Endothelial cell of umbilical vein (primary cell): ENCODE data around the gene NUDT6. TPM values are rescaled to one million over a fixed set of nuclear protein-coding genes. Genes with fewer than 3 reads are reported as not detected.

ENCODE experiments used
- BruUV-seq: library from RNA; stranded (reverse); fragments of 400-500 nt; replicated peaks from 2 replicates; lab custom pipeline; 2021; lab: Mats Ljungman, UMichigan
- CTCF ChIA-PET: fragments of 300-600, 350-600 bp; sonication (Branson Sonifier 250); formaldehyde crosslinking; loops from one replicate; lab custom pipeline; 2021; ENCODE audit warnings: antibody characterized with exemption, inconsistent platforms; lab: Charles Lee
- POLR2A ChIA-PET: fragments of 300-600, 350-600 bp; sonication (Branson Sonifier 250); formaldehyde crosslinking; loops from one replicate; lab custom pipeline; 2021; ENCODE audit warnings: antibody characterized with exemption, inconsistent platforms; lab: Charles Lee
- DNase-seq: peaks from one replicate; pipeline ENCODE4 v3.0.0-alpha.2; 2011; ENCODE audit warnings: low read depth, low spot score
- FAIRE-seq: peaks from 2 replicates; lab custom pipeline; 2011; peaks lifted over from hg19 to GRCh38; lab: Jason Lieb, UNC
- H2AFZ ChIP-seq: 2 replicates; pipeline ENCODE4 v1.6.0; 2012; ENCODE audit warnings: low read depth, low read length, control low read depth, inconsistent platforms
- H3K27ac ChIP-seq: 2 replicates; pipeline ENCODE4 v1.5.1; 2011; ENCODE audit warnings: low read depth, mild to moderate bottlenecking, control low read depth, low read length, moderate library complexity; ENCODE audit not compliant: insufficient read depth
- H3K27me3 ChIP-seq, 2 experiments: 2 replicates each; pipeline versions ENCODE4 v1.6.0 to v1.6.1; 2011; ENCODE audit warnings: low read length in 2 of 2, mixed read lengths in 1 of 2; ENCODE audit not compliant: control insufficient read depth in 2 of 2, insufficient read depth in 2 of 2
- H3K36me3 ChIP-seq, 2 experiments: 2 replicates in 1 of 2; 3 replicates in 1 of 2; pipeline ENCODE4 v1.5.1; 2011; ENCODE audit warnings: low read length in 2 of 2, mild to moderate bottlenecking in 1 of 2, moderate library complexity in 1 of 2; ENCODE audit not compliant: control insufficient read depth in 2 of 2, insufficient read depth in 2 of 2; ENCODE audit errors: extremely low read depth in 1 of 2
- H3K4me1 ChIP-seq: 3 replicates; pipeline ENCODE4 v1.5.1; 2011; ENCODE audit warnings: mild to moderate bottlenecking, low read length; ENCODE audit not compliant: control insufficient read depth, insufficient read depth; ENCODE audit errors: extremely low read depth
- H3K4me2 ChIP-seq: 2 replicates; pipeline ENCODE4 v1.6.1; 2011; ENCODE audit warnings: low read length, control low read depth, mixed read lengths; ENCODE audit not compliant: insufficient read depth
- H3K4me3 ChIP-seq, 3 experiments: fragments of 200-600 bp in 1 of 3; sonication (generic), shearing (Covaris generic) in 1 of 3; replicated peaks in 1 of 3; 2 replicates each; pipeline ENCODE4 v1.5.1; 2011 to 2016; ENCODE audit warnings: control low read depth in 3 of 3, low read length in 3 of 3, mild to moderate bottlenecking in 2 of 3, inconsistent platforms in 1 of 3, low read depth in 1 of 3, moderate library complexity in 1 of 3; ENCODE audit not compliant: insufficient read depth in 1 of 3
- H3K79me2 ChIP-seq: 2 replicates; pipeline ENCODE4 v1.6.0; 2012; ENCODE audit warnings: low read length, inconsistent platforms; ENCODE audit not compliant: control insufficient read depth, insufficient read depth
- H3K9ac ChIP-seq: replicated peaks from 2 replicates; pipeline ENCODE3; 2011; ENCODE audit warnings: low read length, control low read depth; ENCODE audit not compliant: insufficient read depth; ENCODE audit errors: extremely low read depth
- H3K9me1 ChIP-seq: replicated peaks from 3 replicates; pipeline ENCODE4 v1.6.0; 2011; ENCODE audit warnings: mild to moderate bottlenecking, low read length; ENCODE audit not compliant: control insufficient read depth, insufficient read depth; ENCODE audit errors: extremely low read depth
- H3K9me3 ChIP-seq: replicated peaks from 2 replicates; pipeline ENCODE4 v1.5.1; 2012; ENCODE audit warnings: low read length, inconsistent platforms; ENCODE audit not compliant: control insufficient read depth, insufficient read depth
- H4K20me1 ChIP-seq: replicated peaks from 2 replicates; pipeline ENCODE3; 2011; ENCODE audit warnings: mild to moderate bottlenecking, low read length; ENCODE audit not compliant: control insufficient read depth, insufficient read depth; ENCODE audit errors: extremely low read depth
- CTCF ChIP-seq, 2 donors: IDR thresholded peaks; 1 replicate in 1 of 2; 2 replicates in 1 of 2; pipeline ENCODE4 v1.5.1; 2011; ENCODE audit warnings: low read length in 2 of 2, mild to moderate bottlenecking in 2 of 2, moderate library complexity in 2 of 2, control low read depth in 1 of 2, inconsistent platforms in 1 of 2, low read depth in 1 of 2; ENCODE audit not compliant: insufficient read depth in 1 of 2; ENCODE audit errors: extremely low read depth in 1 of 2
- EZH2 ChIP-seq: IDR thresholded peaks from 2 replicates; pipeline ENCODE4 v1.6.1; 2012; ENCODE audit warnings: borderline replicate concordance, low read depth, mild to moderate bottlenecking, moderate library complexity, low read length, inconsistent platforms; ENCODE audit not compliant: severe bottlenecking
- FOS ChIP-seq: IDR thresholded peaks from 2 replicates; pipeline ENCODE4 v1.6.1; 2011; ENCODE audit warnings: mild to moderate bottlenecking, low read length, moderate library complexity, borderline replicate concordance; ENCODE audit not compliant: insufficient read depth
- GATA2 ChIP-seq: IDR thresholded peaks from 2 replicates; pipeline ENCODE4 v1.7.0; 2011; ENCODE audit warnings: low read depth, mild to moderate bottlenecking, moderate library complexity, mixed read lengths, low read length; ENCODE audit not compliant: insufficient read length, insufficient read depth
- MYC ChIP-seq: IDR thresholded peaks from one replicate; pipeline ENCODE4 v1.6.1; 2011; ENCODE audit warnings: mild to moderate bottlenecking, low read depth, low read length
- POLR2A ChIP-seq: IDR thresholded peaks from 2 replicates; pipeline ENCODE4 v1.6.1; 2012; ENCODE audit warnings: low read depth, mild to moderate bottlenecking, control low read depth, low read length
- POLR2AphosphoS5 ChIP-seq: IDR thresholded peaks from 2 replicates; pipeline ENCODE4 v1.6.1; 2012; ENCODE audit warnings: low read depth, mild to moderate bottlenecking, control low read depth, low read length, moderate library complexity; ENCODE audit not compliant: insufficient read depth
- dilution Hi-C: fragments of 300-500 bp; cut with MboI; formaldehyde crosslinking; loops from one replicate; pipeline ENCODE4 v1.15.0; 2019; ENCODE audit warnings: low sequenced_read_pairs; ENCODE audit not compliant: extremely low pct_ligation_motif_present
- intact Hi-C: fragments of 100-400 bp; cut with micrococcal nuclease; formaldehyde crosslinking; loops from one replicate; pipeline ENCODE4 v1.10.0; 2022
- polyA plus RNA-seq, 4 experiments: library from polyadenylated mRNA; depleted of rRNA in 3 of 4; stranded (reverse) in 3 of 4; unstranded in 1 of 4; fragments of >200 nt; gene quantifications; 2 replicates each; pipeline versions ENCODE4 v1.2.1 to v1.2.3, GENCODE V29; 2011 to 2012; ENCODE audit warnings: missing spikeins in 1 of 4
- total RNA-seq: library from RNA; stranded (reverse); gene quantifications from 2 replicates; pipeline ENCODE4 v1.2.3, GENCODE V29; 2021

Gene NUDT6
- total and polyA plus RNA-seq, 2 donors (not counting 3 experiments of a cell fraction or from before 2014, with no cell fraction given) = 5.1 to 5.4 TPM

- H3K9ac ChIP-seq = no peak overlapping the region
- DNase-seq = no peak
- no peak overlapping the region for H3K27ac ChIP-seq
- H3K36me3 ChIP-seq = peaks cover 0 to 2% of the 10 kb centered on the region in 2 experiments
- ChIA-PET POLR2A (no interaction called here), CTCF (no interaction called here)
- H3K4me3 ChIP-seq = no peak overlapping the region
- FAIRE-seq = no peak
- H3K79me2 ChIP-seq = no peaks in the 10 kb centered on the region
- intact Hi-C loops = no loop called here
- H2AFZ ChIP-seq = no peak overlapping the region
- peaks cover 27% of the 10 kb centered on the region for H3K4me1 ChIP-seq
- H3K9me3 ChIP-seq = no peaks in the 10 kb centered on the region
- no TSS peak for BruUV-seq
- no peaks in the 10 kb centered on the region for H3K9me1 ChIP-seq
- no peak overlapping the region for H3K4me2 ChIP-seq
- no peaks in the 10 kb centered on the region for H3K27me3 ChIP-seq
- TF ChIP-seq CTCF (IDR thresholded peaks at IDR 0.05; ENCODE audit: extremely low read depth in 1 of 2, insufficient read depth in 1 of 2, low read depth in 1 of 2, low read length in 2 of 2) = no peak
- TF ChIP-seq GATA2 = no peak
- TF ChIP-seq FOS = no peak
- TF ChIP-seq POLR2A = no peak
- H4K20me1 ChIP-seq = no peaks in the 10 kb centered on the region
- dilution Hi-C loops = loop anchor here (25.0 kb wide), 1 partner anchor 138 kb away; no protein-coding TSS in a partner anchor
These were observed 22.1 kb downstream of the NUDT6 start for GRCh38 chr4:122900314-122900713.

- intact Hi-C loops = loop anchor here (2.0 kb wide), 2 partner anchors 73 to 135 kb away; partner anchors contain the start of gene FGF2
- POLR2A ChIA-PET = no interaction called here
- H3K4me2 ChIP-seq = no peak overlapping the region
These were observed 22.7 kb downstream of the NUDT6 start for GRCh38 chr4:122899682-122900081.

More at GRCh38 chr4:122899682-122900081, 22.7 kb downstream of the NUDT6 start:
- Histone ChIP-seq H3K27ac (no peak overlapping the region), H3K36me3 (peaks cover 0 to 2% of the 10 kb centered on the region in 2 experiments), H3K27me3 (no peaks in the 10 kb centered on the region), H3K4me1 (peaks cover 33% of the 10 kb centered on the region), H3K9ac (no peak overlapping the region), H3K79me2 (no peaks in the 10 kb centered on the region), H3K4me3 (no peak overlapping the region), H3K9me1 (no peaks in the 10 kb centered on the region), H2AFZ (no peak overlapping the region), H3K9me3 (no peaks in the 10 kb centered on the region), H4K20me1 (no peaks in the 10 kb centered on the region)
- DNase-seq (no peak), FAIRE-seq (no peak)
- CTCF ChIA-PET = interaction anchor here (2.0 to 2.3 kb wide), 2 partner anchors 15 to 142 kb away, joined by 7 to 9 read pairs; no protein-coding TSS in a partner anchor
- BruUV-seq = no TSS peak
- TF ChIP-seq MYC = no peak
- no peak for TF ChIP-seq GATA2
- TF ChIP-seq POLR2AphosphoS5 = no peak
- TF ChIP-seq EZH2 = no peak
- TF ChIP-seq POLR2A = no peak
- dilution Hi-C loops = loop anchor here (25.0 kb wide), 1 partner anchor 137 kb away; no protein-coding TSS in a partner anchor
